Thoracic aorta (tissue), 2 donors: ENCODE measurements around the gene ZNF385A. TPM values are rescaled to one million over a fixed set of nuclear protein-coding genes. Genes with fewer than 3 reads are reported as not detected.
A peak's percentile ranks its signal among the peaks of the same experiment; 100 is the strongest.

Source experiments
- ATAC-seq: fragments of 150-250 bp; one replicate; pipeline ENCODE4 v1.8.0; 2017; ENCODE audit warnings: low read depth; ENCODE audit not compliant: insufficient number of reproducible peaks, low FRiP score
- DNase-seq: peaks from one replicate; pipeline ENCODE4 v3.0.0-alpha.2; 2020; ENCODE audit warnings: low spot score
- H3K27ac ChIP-seq, 2 donors: fragments of 200-600 bp; sonication (generic); 1 replicate in 1 of 2; 2 replicates in 1 of 2; pipeline ENCODE4 v1.5.1; 2016; ENCODE audit warnings: mild to moderate bottlenecking in 2 of 2, moderate library complexity in 2 of 2
- H3K27me3 ChIP-seq: fragments of 200-600 bp; sonication (generic); replicated peaks from 2 replicates; pipeline ENCODE4 v1.6.0; 2016; ENCODE audit warnings: mild to moderate bottlenecking; ENCODE audit not compliant: insufficient read depth
- H3K36me3 ChIP-seq: fragments of 200-600 bp; sonication (generic); one replicate; pipeline ENCODE4 v1.5.1; 2016
- H3K4me1 ChIP-seq, 2 donors: fragments of 200-600 bp; sonication (generic); 1 replicate in 1 of 2; 2 replicates in 1 of 2; pipeline versions ENCODE4 v1.5.1 to v1.6.0; 2016; ENCODE audit warnings: low read depth in 2 of 2, mild to moderate bottlenecking in 1 of 2; ENCODE audit not compliant: control insufficient read depth in 1 of 2
- H3K4me3 ChIP-seq: fragments of 200-600 bp; sonication (generic); 2 replicates; pipeline ENCODE4 v1.5.1; 2016; ENCODE audit warnings: mild to moderate bottlenecking
- H3K9me3 ChIP-seq: fragments of 200-600 bp; sonication (generic); 2 replicates; pipeline ENCODE4 v1.5.1; 2016
- CTCF ChIP-seq: fragments of 200-600 bp; sonication (generic); IDR thresholded peaks from one replicate; pipeline ENCODE4 v1.5.1; 2019; ENCODE audit warnings: antibody characterized with exemption
- total RNA-seq, 2 donors: library from RNA; depleted of rRNA; stranded (reverse); fragments of >200 nt; gene quantifications; one replicate each; pipeline versions ENCODE4 v1.1.0 to v1.2.3, GENCODE V29; 2016

The ZNF385A gene
- total RNA-seq, 2 donors from 2014 or later, result 7.4 to 19.0 TPM

- Histone ChIP-seq H3K27me3 (no peaks in the 10 kb centered on the region), H3K4me1 (peaks cover 45 to 92% of the 10 kb centered on the region in 2 donors), H3K4me3 (no peak overlapping the region), H3K27ac (no peak overlapping the region), H3K36me3 (no peaks in the 10 kb centered on the region), H3K9me3 (no peaks in the 10 kb centered on the region)
- DNase-seq (no peak), ATAC-seq (no peak)
- TF ChIP-seq CTCF, result no peak
These were observed 39.7 kb upstream of the ZNF385A start for GRCh38 chr12:54424224-54424623.

DNA sequence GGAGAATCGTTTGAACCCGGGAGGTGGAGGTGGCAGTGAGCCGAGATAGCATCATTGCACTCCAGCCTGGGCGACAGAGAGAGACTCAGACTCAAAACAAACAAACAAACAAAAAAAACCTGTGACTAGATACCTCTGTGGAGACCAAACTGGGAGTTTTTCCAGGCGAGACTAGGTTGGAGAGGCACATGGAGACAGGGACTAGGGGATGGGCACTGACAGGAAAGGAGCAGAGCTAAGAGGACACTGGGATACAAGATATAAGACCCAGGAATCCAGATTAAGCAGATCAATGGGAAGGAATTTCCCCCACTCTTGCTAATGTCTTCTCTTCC lies 39.2 kb upstream of the ZNF385A start:
- DNase-seq (no peak), ATAC-seq (no peak)
- H3K27ac ChIP-seq, result no peak overlapping the region
- TF ChIP-seq CTCF, result no peak
- no peaks in the 10 kb centered on the region for H3K27me3 ChIP-seq
- no peaks in the 10 kb centered on the region for H3K36me3 ChIP-seq
- peaks cover 42 to 88% of the 10 kb centered on the region in 2 donors for H3K4me1 ChIP-seq
- H3K4me3 ChIP-seq, result no peak overlapping the region
- no peaks in the 10 kb centered on the region for H3K9me3 ChIP-seq

DNA sequence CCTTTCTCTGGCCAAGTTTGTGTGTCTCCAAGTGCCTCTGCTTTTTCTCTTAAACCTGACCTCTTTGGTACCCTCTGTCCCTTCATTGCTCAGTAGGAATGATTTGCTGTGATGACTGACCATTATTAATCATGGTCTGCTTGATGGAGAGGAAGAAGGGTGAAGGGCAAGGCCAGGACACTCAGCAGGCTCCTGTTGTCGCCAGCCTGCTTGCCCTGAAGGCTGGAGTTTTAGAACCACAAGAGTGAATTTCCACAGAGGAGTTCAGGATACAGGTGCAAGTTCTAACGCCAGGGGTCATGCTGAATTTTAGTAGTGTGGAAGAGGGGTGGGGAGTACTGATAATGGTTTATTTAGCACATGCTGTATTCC lies 37.3 kb upstream of the ZNF385A start:
- no peak for ATAC-seq
- Histone ChIP-seq H3K36me3 (no peaks in the 10 kb centered on the region), H3K4me3 (no peak overlapping the region), H3K4me1 (peaks cover 30 to 70% of the 10 kb centered on the region in 2 donors), H3K27ac (peak overlapping the region; percentile 85 to 97), H3K27me3 (no peaks in the 10 kb centered on the region), H3K9me3 (no peaks in the 10 kb centered on the region)
- no peak for DNase-seq
- no peak for TF ChIP-seq CTCF

GRCh38 chr12:54421175-54421878 lies 36.8 kb upstream of the ZNF385A start:
- H3K4me1 ChIP-seq, result peaks cover 30 to 70% of the 10 kb centered on the region in 2 donors

DNA sequence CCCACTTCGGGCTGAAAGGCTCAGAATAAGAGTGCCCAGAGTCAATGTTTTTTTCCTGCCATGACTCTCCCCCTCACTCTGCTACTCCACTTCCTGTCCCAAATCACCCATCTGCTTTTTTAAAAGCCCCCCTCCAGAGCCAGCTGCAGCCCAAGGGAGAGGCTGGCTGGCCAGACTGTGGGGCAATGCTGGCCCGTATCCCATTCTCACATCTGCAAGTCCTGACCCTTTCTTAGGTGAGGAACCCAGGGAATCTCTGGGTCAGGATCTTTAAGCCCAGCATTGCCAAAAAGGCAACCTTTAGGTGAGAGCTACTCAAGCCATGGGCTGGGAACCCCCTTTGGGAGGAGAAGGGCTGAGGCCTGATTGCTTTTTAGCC lies 36.2 kb upstream of the ZNF385A start:
- H3K36me3 ChIP-seq, result no peaks in the 10 kb centered on the region
- ATAC-seq (no peak), DNase-seq (no peak)
- H3K4me1 ChIP-seq, result peaks cover 33 to 70% of the 10 kb centered on the region in 2 donors
- no peaks in the 10 kb centered on the region for H3K9me3 ChIP-seq
- H3K27me3 ChIP-seq, result no peaks in the 10 kb centered on the region
- TF ChIP-seq CTCF, result no peak
- H3K27ac ChIP-seq, result peak overlapping the region; percentile 97 to 98
- peak overlapping the region; percentile 100 for H3K4me3 ChIP-seq

More at GRCh38 chr12:54421175-54421878, 36.8 kb upstream of the ZNF385A start:
- H3K9me3 ChIP-seq, result no peaks in the 10 kb centered on the region
- H3K36me3 ChIP-seq, result no peaks in the 10 kb centered on the region
- DNase-seq, result peak; percentile 80
- TF ChIP-seq CTCF, result no peak
- H3K27ac ChIP-seq, result peak overlapping the region; percentile 97 to 98
- peak; percentile 40 for ATAC-seq
- H3K4me3 ChIP-seq, result peak overlapping the region; percentile 100
- H3K27me3 ChIP-seq, result no peaks in the 10 kb centered on the region
